WTC11 (cell line): ENCODE measurements around the gene ASPM. TPM values are rescaled to one million over a fixed set of nuclear protein-coding genes. Genes with fewer than 3 reads are reported as not detected.

Experiments
- ATAC-seq: fragments of 200-7000 bp; cut with Tn5 transposase; 2 replicates; pipeline ENCODE4 v1.10.0; 2021; ENCODE audit warnings: mild to moderate bottlenecking, moderate library complexity
- CTCF ChIA-PET: fragments of 300-600 bp; sonication (Branson Sonifier 250); formaldehyde crosslinking; loops from one replicate; lab custom pipeline; 2021; ENCODE audit warnings: antibody characterized with exemption; lab: Charles Lee
- POLR2A ChIA-PET: fragments of 350-600 bp; sonication (Branson Sonifier 250); formaldehyde crosslinking; loops from one replicate; lab custom pipeline; 2021; ENCODE audit warnings: antibody characterized with exemption; lab: Charles Lee
- DNase-seq: peaks from one replicate; pipeline ENCODE4 v3.0.0; 2021; ENCODE audit warnings: low spot score
- H3K27ac Mint-ChIP-seq: 2 replicates; pipeline ENCODE4 v1.8.0; 2021; ENCODE audit warnings: mixed read lengths
- H3K27me3 Mint-ChIP-seq: 2 replicates; pipeline ENCODE4 v1.8.0; 2021; ENCODE audit warnings: low read depth, mild to moderate bottlenecking, moderate library complexity, mixed read lengths
- H3K36me3 Mint-ChIP-seq: 2 replicates; pipeline ENCODE4 v1.8.0; 2021; ENCODE audit warnings: mixed read lengths
- H3K4me1 Mint-ChIP-seq: 2 replicates; pipeline ENCODE4 v1.8.0; 2022; ENCODE audit warnings: mixed read lengths
- H3K4me3 Mint-ChIP-seq: 2 replicates; pipeline ENCODE4 v1.8.0; 2021; ENCODE audit warnings: mild to moderate bottlenecking, moderate library complexity, mixed read lengths
- H3K9me3 Mint-ChIP-seq: 2 replicates; pipeline ENCODE4 v1.8.0; 2021; ENCODE audit warnings: mixed read lengths
- CREB1 ChIP-seq: sonication (generic); formaldehyde crosslinking; IDR thresholded peaks from 2 replicates; pipeline ENCODE4 v1.8.0; 2023; ENCODE audit warnings: mild to moderate bottlenecking, missing genetic modification reagents
- CREM ChIP-seq: sonication (generic); formaldehyde crosslinking; IDR thresholded peaks from 2 replicates; pipeline ENCODE4 v1.8.1; 2022; ENCODE audit warnings: mild to moderate bottlenecking, missing genetic modification reagents, moderate library complexity
- E2F4 ChIP-seq: sonication (generic); formaldehyde crosslinking; IDR thresholded peaks from 2 replicates; pipeline ENCODE4 v1.8.1; 2022; ENCODE audit warnings: low read depth, mild to moderate bottlenecking, moderate library complexity, missing genetic modification reagents, borderline replicate concordance
- ELF4 ChIP-seq: sonication (generic); formaldehyde crosslinking; IDR thresholded peaks from 2 replicates; pipeline ENCODE4 v1.8.1; 2022; ENCODE audit warnings: low read depth, mild to moderate bottlenecking, moderate library complexity, missing genetic modification reagents
- EMX1 ChIP-seq: fragments of 250-450 bp; sonication (Bioruptor Pico); IDR thresholded peaks from 2 replicates; pipeline ENCODE4 v1.8.0; 2021; ENCODE audit warnings: mild to moderate bottlenecking
- FOXK1 ChIP-seq: sonication (generic); formaldehyde crosslinking; IDR thresholded peaks from 2 replicates; pipeline ENCODE4 v1.8.0; 2022; ENCODE audit warnings: mild to moderate bottlenecking, moderate library complexity, missing genetic modification reagents
- FOXP1 ChIP-seq: sonication (generic); formaldehyde crosslinking; IDR thresholded peaks from 2 replicates; pipeline ENCODE4 v1.8.0; 2022; ENCODE audit warnings: missing genetic modification reagents, mild to moderate bottlenecking, moderate library complexity, borderline replicate concordance
- IRF1 ChIP-seq: sonication (generic); formaldehyde crosslinking; IDR thresholded peaks from 2 replicates; pipeline ENCODE4 v1.8.0; 2023; ENCODE audit warnings: missing genetic modification reagents
- NR3C1 ChIP-seq: sonication (generic); formaldehyde crosslinking; conservative IDR thresholded peaks from 2 replicates; pipeline ENCODE4 v1.8.1; 2023; ENCODE audit warnings: low read depth, mild to moderate bottlenecking, missing genetic modification reagents
- RELA ChIP-seq: sonication (generic); formaldehyde crosslinking; IDR thresholded peaks from 2 replicates; pipeline ENCODE4 v1.8.1; 2022; ENCODE audit warnings: missing genetic modification reagents, mild to moderate bottlenecking, borderline replicate concordance
- SMAD4 ChIP-seq: sonication (generic); formaldehyde crosslinking; IDR thresholded peaks from 2 replicates; pipeline ENCODE4 v1.8.0; 2022; ENCODE audit warnings: mild to moderate bottlenecking, missing genetic modification reagents
- SP1 ChIP-seq: sonication (generic); formaldehyde crosslinking; conservative IDR thresholded peaks from 2 replicates; pipeline ENCODE4 v1.8.1; 2022; ENCODE audit warnings: missing genetic modification reagents
- TEAD1 ChIP-seq: sonication (generic); formaldehyde crosslinking; IDR thresholded peaks from 2 replicates; pipeline ENCODE4 v1.8.0; 2022; ENCODE audit warnings: mild to moderate bottlenecking, missing genetic modification reagents
- ZBTB43 ChIP-seq: sonication (generic); formaldehyde crosslinking; IDR thresholded peaks from 2 replicates; pipeline ENCODE4 v1.8.1; 2023; ENCODE audit warnings: mild to moderate bottlenecking, missing genetic modification reagents
- ZNF232 ChIP-seq: sonication (generic); formaldehyde crosslinking; IDR thresholded peaks from 2 replicates; pipeline ENCODE4 v1.8.0; 2022; ENCODE audit warnings: mild to moderate bottlenecking, missing genetic modification reagents
- ZNF317 ChIP-seq: sonication (generic); formaldehyde crosslinking; IDR thresholded peaks from 2 replicates; pipeline ENCODE4 v1.8.1; 2023; ENCODE audit warnings: low read depth, mild to moderate bottlenecking, moderate library complexity, missing genetic modification reagents, borderline replicate concordance
- total RNA-seq: library from RNA; stranded (reverse); gene quantifications from 3 replicates; pipeline ENCODE4 v1.2.3, GENCODE V29; 2021
- TF ChIP-seq, protein P1 (sequence below): sonication (generic); formaldehyde crosslinking; IDR thresholded peaks from 2 replicates; pipeline ENCODE4 v1.8.1; 2022; ENCODE audit warnings: mild to moderate bottlenecking, moderate library complexity, missing genetic modification reagents
- TF ChIP-seq, protein P2 (sequence below): fragments of 250-450 bp; sonication (Bioruptor Pico); IDR thresholded peaks from 2 replicates; pipeline ENCODE4 v1.9.0; 2021; ENCODE audit warnings: mild to moderate bottlenecking
- TF ChIP-seq, protein P3 (sequence below): sonication (generic); formaldehyde crosslinking; IDR thresholded peaks from 2 replicates; pipeline ENCODE4 v1.8.1; 2023; ENCODE audit warnings: mild to moderate bottlenecking, missing genetic modification reagents
- TF ChIP-seq, protein P4 (sequence below): sonication (generic); formaldehyde crosslinking; IDR thresholded peaks from 2 replicates; pipeline ENCODE4 v1.8.0; 2022; ENCODE audit warnings: mild to moderate bottlenecking, missing genetic modification reagents

The ASPM gene
- total RNA-seq, 1 experiment from 2014 or later, result 44.5 TPM

GRCh38 chr1:197100677-197101076 lies 45.8 kb downstream of the ASPM start:
- H3K9me3 Mint-ChIP-seq, result peaks cover 43% of the 10 kb centered on the region
- POLR2A ChIA-PET, result no interaction called here
- TF ChIP-seq SP1 (CRISPR knock-in tag) (no peak), ZNF317 (CRISPR knock-in tag) (no peak), ZNF232 (CRISPR knock-in tag) (no peak), SMAD4 (CRISPR knock-in tag) (no peak), RELA (CRISPR knock-in tag) (no peak), CREM (CRISPR knock-in tag) (no peak), NR3C1 (no peak), ZBTB43 (CRISPR knock-in tag) (no peak), TEAD1 (CRISPR knock-in tag) (no peak), FOXK1 (no peak), E2F4 (CRISPR knock-in tag) (no peak), CREB1 (no peak), EMX1 (CRISPR knock-in tag) (no peak), IRF1 (CRISPR knock-in tag) (no peak), FOXP1 (CRISPR knock-in tag) (no peak), ELF4 (CRISPR knock-in tag) (no peak)
- TF ChIP-seq, protein P1, sequence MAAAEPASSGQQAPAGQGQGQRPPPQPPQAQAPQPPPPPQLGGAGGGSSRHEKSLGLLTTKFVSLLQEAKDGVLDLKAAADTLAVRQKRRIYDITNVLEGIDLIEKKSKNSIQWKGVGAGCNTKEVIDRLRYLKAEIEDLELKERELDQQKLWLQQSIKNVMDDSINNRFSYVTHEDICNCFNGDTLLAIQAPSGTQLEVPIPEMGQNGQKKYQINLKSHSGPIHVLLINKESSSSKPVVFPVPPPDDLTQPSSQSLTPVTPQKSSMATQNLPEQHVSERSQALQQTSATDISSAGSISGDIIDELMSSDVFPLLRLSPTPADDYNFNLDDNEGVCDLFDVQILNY (CRISPR knock-in tag), result no peak
- TF ChIP-seq, protein P2, sequence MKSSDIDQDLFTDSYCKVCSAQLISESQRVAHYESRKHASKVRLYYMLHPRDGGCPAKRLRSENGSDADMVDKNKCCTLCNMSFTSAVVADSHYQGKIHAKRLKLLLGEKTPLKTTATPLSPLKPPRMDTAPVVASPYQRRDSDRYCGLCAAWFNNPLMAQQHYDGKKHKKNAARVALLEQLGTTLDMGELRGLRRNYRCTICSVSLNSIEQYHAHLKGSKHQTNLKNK (CRISPR knock-in tag), result no peak
- TF ChIP-seq, protein P3, sequence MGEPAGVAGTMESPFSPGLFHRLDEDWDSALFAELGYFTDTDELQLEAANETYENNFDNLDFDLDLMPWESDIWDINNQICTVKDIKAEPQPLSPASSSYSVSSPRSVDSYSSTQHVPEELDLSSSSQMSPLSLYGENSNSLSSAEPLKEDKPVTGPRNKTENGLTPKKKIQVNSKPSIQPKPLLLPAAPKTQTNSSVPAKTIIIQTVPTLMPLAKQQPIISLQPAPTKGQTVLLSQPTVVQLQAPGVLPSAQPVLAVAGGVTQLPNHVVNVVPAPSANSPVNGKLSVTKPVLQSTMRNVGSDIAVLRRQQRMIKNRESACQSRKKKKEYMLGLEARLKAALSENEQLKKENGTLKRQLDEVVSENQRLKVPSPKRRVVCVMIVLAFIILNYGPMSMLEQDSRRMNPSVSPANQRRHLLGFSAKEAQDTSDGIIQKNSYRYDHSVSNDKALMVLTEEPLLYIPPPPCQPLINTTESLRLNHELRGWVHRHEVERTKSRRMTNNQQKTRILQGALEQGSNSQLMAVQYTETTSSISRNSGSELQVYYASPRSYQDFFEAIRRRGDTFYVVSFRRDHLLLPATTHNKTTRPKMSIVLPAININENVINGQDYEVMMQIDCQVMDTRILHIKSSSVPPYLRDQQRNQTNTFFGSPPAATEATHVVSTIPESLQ, result no peak
- TF ChIP-seq, protein P4, sequence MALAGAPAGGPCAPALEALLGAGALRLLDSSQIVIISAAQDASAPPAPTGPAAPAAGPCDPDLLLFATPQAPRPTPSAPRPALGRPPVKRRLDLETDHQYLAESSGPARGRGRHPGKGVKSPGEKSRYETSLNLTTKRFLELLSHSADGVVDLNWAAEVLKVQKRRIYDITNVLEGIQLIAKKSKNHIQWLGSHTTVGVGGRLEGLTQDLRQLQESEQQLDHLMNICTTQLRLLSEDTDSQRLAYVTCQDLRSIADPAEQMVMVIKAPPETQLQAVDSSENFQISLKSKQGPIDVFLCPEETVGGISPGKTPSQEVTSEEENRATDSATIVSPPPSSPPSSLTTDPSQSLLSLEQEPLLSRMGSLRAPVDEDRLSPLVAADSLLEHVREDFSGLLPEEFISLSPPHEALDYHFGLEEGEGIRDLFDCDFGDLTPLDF, result no peak
- CTCF ChIA-PET, result no interaction called here
- H3K4me1 Mint-ChIP-seq, result peaks cover 16% of the 10 kb centered on the region
- H3K4me3 Mint-ChIP-seq, result no peak overlapping the region
- peaks cover 3% of the 10 kb centered on the region; the same call in 1 of the 2 replicates for H3K27me3 Mint-ChIP-seq
- H3K27ac Mint-ChIP-seq, result no peak overlapping the region
- peaks cover 64% of the 10 kb centered on the region for H3K36me3 Mint-ChIP-seq
- DNase-seq (no peak), ATAC-seq (no peak)
